SHP77 treated with DMSO at 0.1 percent for 48 hours (cell line): ENCODE data around the gene AHDC1.
A peak's percentile ranks its signal among the peaks of the same experiment; 100 is the strongest.
"Not testable (repeated sequence)": the region's sequence is repeated elsewhere in the genome, so short reads cannot be mapped to it uniquely, and the experiment has no call there.

Experiments used
- DNase-seq: peaks from one replicate; lab custom pipeline; 2025; lab: John Stamatoyannopoulos, UW

The AHDC1 gene

GRCh38 chr1:27509127-27510080 lies 94.5 kb downstream of the AHDC1 start:
- no peak for DNase-seq

- DNase-seq, result no peak
Measured at GRCh38 chr1:27507960-27508665, 95.8 kb downstream of the AHDC1 start.

- no peak for DNase-seq
Measured at GRCh38 chr1:27506703-27507102, 97.2 kb downstream of the AHDC1 start.

GRCh38 chr1:27505420-27505680 lies 98.6 kb downstream of the AHDC1 start:
- no peak for DNase-seq

GRCh38 chr1:27504588-27505419 lies 99.1 kb downstream of the AHDC1 start:
- peak; percentile 53 for DNase-seq

- no peak for DNase-seq
Measured at GRCh38 chr1:27503844-27504587, 99.9 kb downstream of the AHDC1 start.

GRCh38 chr1:27503033-27503432 lies 100.9 kb downstream of the AHDC1 start:
- no peak for DNase-seq

GRCh38 chr1:27501159-27501558 lies 102.8 kb downstream of the AHDC1 start:
- not testable (repeated sequence) for DNase-seq

GRCh38 chr1:27499142-27499541 lies 104.8 kb downstream of the AHDC1 start:
- DNase-seq, result no peak

- DNase-seq, result no peak
Measured at GRCh38 chr1:27496604-27497155, 107.3 kb downstream of the AHDC1 start.

- no peak for DNase-seq
Measured at GRCh38 chr1:27492796-27493195, 111.1 kb downstream of the AHDC1 start.

GRCh38 chr1:27491748-27492700 lies 111.9 kb downstream of the AHDC1 start:
- DNase-seq, result no peak

GRCh38 chr1:27489973-27490741 lies 113.8 kb downstream of the AHDC1 start, which contains the start of gene WASF2:
Gene WASF2 (minus strand): TSS chr1:27490167. CDS start chr1:27428890, 61,277 bp downstream.
- peak; percentile 92 for DNase-seq

GRCh38 chr1:27489501-27489972 lies 114.4 kb downstream of the AHDC1 start:
- DNase-seq, result no peak

GRCh38 chr1:27487966-27488884 lies 115.7 kb downstream of the AHDC1 start:
- DNase-seq, result no peak

- no peak for DNase-seq
Measured at GRCh38 chr1:27485363-27485762, 118.6 kb downstream of the AHDC1 start.
